H1 (cell line): ENCODE results near the gene IGFBP6.

Experiments
- BCL11A ChIP-seq, 2 experiments: IDR thresholded peaks; one replicate each; pipeline ENCODE4 v1.6.1; 2011; ENCODE audit warnings: low read depth in 2 of 2, low read length in 2 of 2, mild to moderate bottlenecking in 2 of 2
- EGR1 ChIP-seq: IDR thresholded peaks from 2 replicates; pipeline ENCODE4 v1.6.1; 2011; ENCODE audit warnings: low read depth, low read length, borderline replicate concordance
- TF ChIP-seq, protein P1 (sequence below), 3 experiments: IDR thresholded peaks; 1 replicate in 2 of 3; 2 replicates in 1 of 3; pipeline versions ENCODE4 v1.5.1 to v1.6.1; 2011; ENCODE audit warnings: low read length in 3 of 3, mild to moderate bottlenecking in 3 of 3, inconsistent platforms in 2 of 3, low read depth in 1 of 3, moderate library complexity in 1 of 3; ENCODE audit not compliant: insufficient read depth in 1 of 3; ENCODE audit errors: control extremely low read depth in 1 of 3

DNA sequence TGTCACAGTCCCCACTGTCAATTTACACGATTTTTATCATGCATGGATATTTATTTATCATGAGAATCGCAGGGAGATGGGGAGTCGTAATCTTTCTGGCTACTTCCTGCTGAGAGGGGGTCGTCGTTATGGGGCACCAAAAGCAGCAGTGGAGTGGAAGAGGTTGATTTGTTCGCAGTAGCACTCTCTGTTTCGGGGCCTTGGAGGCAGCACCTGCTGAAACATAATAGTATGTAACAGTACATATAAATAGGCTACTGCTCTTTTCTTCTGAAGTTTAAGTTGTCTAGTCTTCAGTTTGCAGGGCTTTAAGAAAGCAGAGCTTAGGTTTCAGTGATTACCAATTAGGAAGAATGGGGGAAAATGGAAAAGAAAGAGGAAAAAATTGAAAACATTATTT is 9.7 kb downstream of the IGFBP6 start:
- TF ChIP-seq EGR1, result no peak
- TF ChIP-seq, protein P1, sequence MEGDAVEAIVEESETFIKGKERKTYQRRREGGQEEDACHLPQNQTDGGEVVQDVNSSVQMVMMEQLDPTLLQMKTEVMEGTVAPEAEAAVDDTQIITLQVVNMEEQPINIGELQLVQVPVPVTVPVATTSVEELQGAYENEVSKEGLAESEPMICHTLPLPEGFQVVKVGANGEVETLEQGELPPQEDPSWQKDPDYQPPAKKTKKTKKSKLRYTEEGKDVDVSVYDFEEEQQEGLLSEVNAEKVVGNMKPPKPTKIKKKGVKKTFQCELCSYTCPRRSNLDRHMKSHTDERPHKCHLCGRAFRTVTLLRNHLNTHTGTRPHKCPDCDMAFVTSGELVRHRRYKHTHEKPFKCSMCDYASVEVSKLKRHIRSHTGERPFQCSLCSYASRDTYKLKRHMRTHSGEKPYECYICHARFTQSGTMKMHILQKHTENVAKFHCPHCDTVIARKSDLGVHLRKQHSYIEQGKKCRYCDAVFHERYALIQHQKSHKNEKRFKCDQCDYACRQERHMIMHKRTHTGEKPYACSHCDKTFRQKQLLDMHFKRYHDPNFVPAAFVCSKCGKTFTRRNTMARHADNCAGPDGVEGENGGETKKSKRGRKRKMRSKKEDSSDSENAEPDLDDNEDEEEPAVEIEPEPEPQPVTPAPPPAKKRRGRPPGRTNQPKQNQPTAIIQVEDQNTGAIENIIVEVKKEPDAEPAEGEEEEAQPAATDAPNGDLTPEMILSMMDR (IDR thresholded peaks at IDR 0.05; ENCODE audit: control extremely low read depth in 1 of 3, insufficient read depth in 1 of 3, low read depth in 1 of 3, low read length in 3 of 3), result no peak
- TF ChIP-seq BCL11A (IDR thresholded peaks at IDR 0.05; ENCODE audit: low read depth in 2 of 2, low read length in 2 of 2), result no peak
